Stimulated activated naive CD8-positive, alpha-beta T cell treated with anti-CD3 and anti-CD28 coated beads, Interleukin-15, amount 100 ng/mL, for 72 hours (primary cell): Measurements from ENCODE around the gene CDH2.

ENCODE experiments used
- ATAC-seq: fragments of 150-1000 bp; cut with Tn5 transposase; 2 replicates; pipeline ENCODE4 v1.10.0; 2021; ENCODE audit warnings: mild to moderate bottlenecking, moderate library complexity
- DNase-seq, 2 donors: peaks; one replicate each; pipeline ENCODE4 v3.0.0; 2021 to 2022
- H3K27ac Mint-ChIP-seq, 2 donors: one replicate each; pipeline ENCODE4 v1.8.0; 2022; ENCODE audit warnings: mild to moderate bottlenecking in 2 of 2, mixed read lengths in 2 of 2, moderate library complexity in 2 of 2
- H3K27me3 Mint-ChIP-seq: one replicate; pipeline ENCODE4 v1.8.0; 2022; ENCODE audit warnings: mixed read lengths
- H3K4me1 Mint-ChIP-seq: one replicate; pipeline ENCODE4 v1.8.0; 2022; ENCODE audit warnings: mild to moderate bottlenecking, mixed read lengths
- H3K4me3 Mint-ChIP-seq, 2 donors: one replicate each; pipeline ENCODE4 v1.8.0; 2022; ENCODE audit warnings: mild to moderate bottlenecking in 2 of 2, mixed read lengths in 2 of 2, moderate library complexity in 1 of 2
- H3K9me3 Mint-ChIP-seq, 2 donors: one replicate each; pipeline ENCODE4 v1.8.0; 2022; ENCODE audit warnings: mixed read lengths in 2 of 2

The CDH2 gene

DNA sequence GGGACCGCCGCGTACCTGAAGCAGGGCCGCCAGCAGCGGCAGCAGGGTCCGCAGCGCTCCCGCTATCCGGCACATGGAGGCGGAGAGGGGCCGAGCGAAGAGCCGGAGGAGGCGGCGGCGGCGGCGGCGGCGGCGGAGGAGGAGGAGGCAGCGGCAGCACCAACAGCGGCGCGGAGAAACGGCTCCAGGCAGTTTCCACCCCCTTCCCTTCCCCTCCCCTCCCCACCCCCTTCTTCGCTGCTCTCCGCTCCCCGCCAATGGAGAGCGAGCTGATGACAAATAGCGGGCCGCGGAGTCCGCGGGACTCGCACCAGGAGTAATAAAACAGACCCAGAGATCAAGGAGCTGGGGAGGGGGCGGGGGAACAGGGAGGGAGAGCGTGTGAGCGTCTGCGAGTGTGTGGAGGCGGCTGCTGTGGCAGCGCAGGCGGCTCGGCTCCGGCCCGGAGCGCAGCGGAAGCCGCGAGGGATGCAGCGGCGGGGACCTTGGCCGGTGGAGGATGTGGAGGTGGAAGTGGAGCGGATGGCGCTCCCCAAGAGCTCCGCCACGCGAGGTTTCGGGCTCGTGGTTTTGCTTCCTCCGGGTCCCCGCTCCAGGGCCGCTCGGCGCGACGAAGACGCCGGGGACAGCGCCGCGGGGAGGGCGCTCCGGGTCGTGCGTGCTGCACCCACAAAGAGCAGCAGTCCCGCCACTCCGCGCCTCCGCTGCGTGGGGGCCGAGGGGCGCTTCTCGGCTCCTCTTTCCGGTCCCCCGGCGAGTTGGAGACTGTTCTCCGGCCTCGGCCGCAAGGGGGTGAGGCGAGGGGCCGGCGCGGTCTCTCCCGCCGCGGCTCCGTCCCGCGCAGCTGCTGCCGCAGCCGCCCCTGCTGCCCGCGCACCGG lies at the start of gene CDH2:
CDH2 (minus strand) TSS at position 183 of the 880 bp plus-strand sequence; CDS start at position 75, 108 bp downstream.
- Mint-ChIP-seq H3K9me3 (peaks cover 0 to 6% of the 10 kb centered on the region in 2 donors), H3K4me1 (peaks cover 25% of the 10 kb centered on the region), H3K27me3 (peaks cover 49% of the 10 kb centered on the region), H3K4me3 (peak within 1 kb of the TSS; percentile 77 to 82), H3K27ac (no peak within 1 kb of the TSS)
- DNase-seq = peak in 1 of 2 donors; percentile 21
- peak; percentile 74 for ATAC-seq

DNA sequence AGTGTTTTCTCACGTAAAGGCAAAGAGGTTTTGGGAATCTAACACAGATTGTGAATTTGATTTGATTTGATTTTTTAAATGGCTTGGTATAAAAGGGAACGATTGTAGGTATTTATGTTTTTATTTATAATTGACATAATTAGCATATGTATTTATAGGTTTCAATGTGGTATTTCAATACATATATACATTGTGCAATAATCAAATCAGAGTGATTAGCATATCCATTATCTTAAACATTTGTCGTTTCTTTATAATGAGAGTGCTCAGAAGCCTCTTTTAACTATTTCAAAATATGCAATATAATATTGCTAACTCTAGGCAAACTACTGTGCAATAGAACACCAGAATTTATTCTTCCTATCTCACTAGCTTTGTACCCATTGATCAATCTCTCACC lies 35.1 kb upstream of the CDH2 start:
- H3K4me3 Mint-ChIP-seq = no peak overlapping the region

DNA sequence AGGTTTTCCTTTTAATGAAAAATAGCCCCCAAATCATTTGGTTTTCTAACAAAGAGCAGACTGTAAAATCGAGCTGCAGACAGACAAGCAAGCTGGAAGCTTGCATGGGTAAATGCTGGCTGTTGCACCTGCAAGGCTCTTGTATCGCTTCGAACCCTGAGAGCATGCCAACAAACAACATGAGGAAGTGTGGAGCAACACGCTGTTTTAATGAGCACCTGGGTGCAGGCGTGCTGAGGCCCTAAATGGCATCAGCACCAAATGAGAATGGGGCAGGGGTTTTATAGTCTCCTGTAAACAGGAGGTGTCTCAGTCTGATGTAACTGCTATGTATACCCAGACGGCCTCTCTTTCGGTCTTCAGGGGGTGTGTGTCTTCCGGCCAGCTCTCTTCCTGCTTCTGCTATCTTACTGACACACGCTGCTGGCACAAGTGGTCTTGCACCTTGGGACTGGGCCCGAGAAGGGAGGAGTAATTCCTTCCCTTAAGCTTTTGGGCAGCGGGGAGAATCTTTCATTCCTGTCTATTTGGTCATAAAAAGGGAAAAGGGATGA lies 31.9 kb upstream of the CDH2 start:
- no peaks in the 10 kb centered on the region for H3K27me3 Mint-ChIP-seq
- peaks cover 13 to 17% of the 10 kb centered on the region in 2 donors for H3K9me3 Mint-ChIP-seq
- no peak for ATAC-seq
- H3K4me3 Mint-ChIP-seq = no peak overlapping the region
- H3K4me1 Mint-ChIP-seq = no peaks in the 10 kb centered on the region
- no peak for DNase-seq
- H3K27ac Mint-ChIP-seq = no peak overlapping the region

More for the DNA sequence above, 35.1 kb upstream of the CDH2 start:
- no peak for DNase-seq
- Mint-ChIP-seq H3K27me3 (no peaks in the 10 kb centered on the region), H3K9me3 (peaks cover 8 to 12% of the 10 kb centered on the region in 2 donors), H3K27ac (no peak overlapping the region), H3K4me1 (no peaks in the 10 kb centered on the region)
- no peak for ATAC-seq

DNA sequence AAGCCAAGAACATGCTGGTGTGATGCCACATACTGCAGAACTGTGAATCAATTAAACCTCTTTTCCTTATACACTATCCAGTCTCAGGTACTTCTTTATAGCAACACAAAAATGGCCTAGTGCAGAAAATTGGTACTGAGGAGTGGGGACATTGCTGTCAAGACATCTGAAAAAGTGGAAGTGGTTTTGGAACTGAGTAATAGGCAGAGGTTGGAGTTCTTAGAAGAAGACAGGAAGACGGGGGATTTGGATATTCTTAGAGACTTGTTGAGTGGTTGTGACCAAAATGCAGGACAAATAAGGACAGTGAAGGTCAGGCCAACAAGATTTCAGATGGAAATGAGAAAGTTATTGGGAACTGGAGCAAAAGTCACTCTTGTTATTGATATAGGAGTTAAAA lies 31.3 kb upstream of the CDH2 start:
- Mint-ChIP-seq H3K4me1 (no peaks in the 10 kb centered on the region), H3K4me3 (no peak overlapping the region), H3K27ac (no peak overlapping the region), H3K27me3 (no peaks in the 10 kb centered on the region), H3K9me3 (peaks cover 13 to 17% of the 10 kb centered on the region in 2 donors)
- ATAC-seq = no peak
- no peak for DNase-seq

DNA sequence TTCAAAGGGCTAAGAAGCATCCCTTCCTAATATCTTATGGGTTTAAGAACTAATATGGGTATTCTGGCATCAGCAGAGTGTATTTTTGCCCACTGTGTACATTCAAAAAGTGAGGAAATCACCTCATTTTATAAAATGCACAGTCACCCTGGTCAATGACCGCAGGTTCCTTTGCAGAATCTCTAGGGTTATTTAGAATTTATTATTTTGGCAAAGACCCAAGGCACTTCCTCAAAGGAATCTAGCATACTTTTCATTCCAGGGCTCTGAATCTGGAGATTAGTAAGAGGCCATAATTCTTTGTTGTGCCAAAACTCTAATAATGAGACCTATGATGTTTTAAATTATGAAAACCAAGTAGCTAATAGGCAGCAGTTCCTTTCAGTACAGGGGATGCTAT lies 27.2 kb upstream of the CDH2 start:
- Mint-ChIP-seq H3K4me1 (no peaks in the 10 kb centered on the region), H3K4me3 (no peak overlapping the region), H3K27me3 (no peaks in the 10 kb centered on the region), H3K9me3 (peaks cover 13 to 24% of the 10 kb centered on the region in 2 donors), H3K27ac (no peak overlapping the region)
- ATAC-seq (no peak), DNase-seq (no peak)

DNA sequence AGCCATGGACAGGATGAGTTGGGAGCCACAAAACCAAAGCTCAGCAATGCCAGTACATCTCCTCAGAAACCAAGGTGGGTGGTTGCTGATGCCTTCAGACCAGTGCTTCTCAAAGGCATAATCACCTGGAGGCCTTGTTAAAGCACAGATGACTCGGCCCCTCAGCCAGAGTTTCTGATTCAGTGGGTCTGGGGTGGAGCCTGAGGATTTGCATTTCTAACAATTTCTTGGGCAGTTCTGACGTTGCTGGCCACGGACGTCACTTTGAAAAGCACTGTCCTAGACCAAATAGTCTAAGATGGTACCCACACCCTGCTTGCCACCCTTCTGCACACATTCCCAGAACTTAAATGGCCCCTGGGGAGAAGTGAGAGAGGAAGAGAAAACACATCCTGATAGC lies 24.1 kb upstream of the CDH2 start:
- Mint-ChIP-seq H3K4me3 (no peak overlapping the region), H3K9me3 (peaks cover 0 to 7% of the 10 kb centered on the region in 2 donors), H3K27me3 (no peaks in the 10 kb centered on the region), H3K27ac (no peak overlapping the region), H3K4me1 (no peaks in the 10 kb centered on the region)
- ATAC-seq (no peak), DNase-seq (no peak)

DNA sequence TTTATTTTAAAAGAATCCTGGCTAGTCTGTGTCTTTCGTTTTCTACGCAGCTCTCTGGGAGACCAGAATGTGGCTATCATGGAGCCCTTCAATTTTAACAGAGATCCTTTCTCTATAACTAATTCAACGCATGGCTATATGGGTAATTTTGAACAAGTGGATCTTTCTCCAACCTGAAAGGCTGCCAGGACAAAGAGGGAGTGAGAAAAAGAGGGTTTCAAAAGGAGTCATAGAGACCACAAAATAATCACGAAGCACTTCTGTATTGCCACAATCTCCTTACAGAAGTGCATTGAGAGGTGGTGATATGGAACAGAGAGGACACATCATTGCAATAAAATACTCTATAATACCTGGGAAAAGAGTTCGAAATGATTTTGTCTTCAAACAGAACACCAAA lies 21.7 kb upstream of the CDH2 start:
- H3K27me3 Mint-ChIP-seq = no peaks in the 10 kb centered on the region
- ATAC-seq (no peak), DNase-seq (no peak)
- H3K4me1 Mint-ChIP-seq = no peaks in the 10 kb centered on the region
- H3K27ac Mint-ChIP-seq = no peak overlapping the region
- H3K4me3 Mint-ChIP-seq = no peak overlapping the region
- H3K9me3 Mint-ChIP-seq = peaks cover 0 to 7% of the 10 kb centered on the region in 2 donors

DNA sequence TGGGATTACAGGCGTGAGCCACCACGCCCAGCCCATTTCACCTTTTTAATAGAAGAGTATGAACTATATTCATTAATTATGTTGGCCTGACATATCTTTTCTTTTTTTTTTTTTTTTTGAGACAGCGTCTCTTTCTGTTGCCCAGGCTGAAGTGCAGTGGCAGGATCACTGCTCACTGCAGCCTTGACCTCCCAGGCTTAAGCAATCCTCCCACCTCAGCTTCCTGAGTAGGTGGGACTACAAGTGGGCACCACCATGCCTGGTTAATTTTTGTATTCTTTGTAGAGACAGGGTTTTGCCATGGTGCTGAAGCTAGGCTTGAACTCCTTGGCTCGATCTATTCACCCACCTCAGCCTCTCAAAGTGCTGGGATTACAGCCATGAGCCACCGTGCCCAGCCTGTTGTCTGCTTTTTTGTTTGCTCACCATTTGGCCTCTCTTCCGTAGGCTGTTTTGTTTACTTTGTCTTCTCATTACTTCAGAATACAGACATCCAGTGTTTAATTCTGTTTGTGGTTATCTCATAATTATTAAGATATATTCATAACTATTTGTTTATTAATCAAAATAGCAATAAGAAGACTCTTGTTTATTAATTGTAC lies 16.3 kb upstream of the CDH2 start:
- DNase-seq = no peak
- H3K4me1 Mint-ChIP-seq = no peaks in the 10 kb centered on the region
- ATAC-seq = no peak
- H3K4me3 Mint-ChIP-seq = no peak overlapping the region
- no peak overlapping the region for H3K27ac Mint-ChIP-seq
- peaks cover 0 to 7% of the 10 kb centered on the region in 2 donors for H3K9me3 Mint-ChIP-seq
- no peaks in the 10 kb centered on the region for H3K27me3 Mint-ChIP-seq

DNA sequence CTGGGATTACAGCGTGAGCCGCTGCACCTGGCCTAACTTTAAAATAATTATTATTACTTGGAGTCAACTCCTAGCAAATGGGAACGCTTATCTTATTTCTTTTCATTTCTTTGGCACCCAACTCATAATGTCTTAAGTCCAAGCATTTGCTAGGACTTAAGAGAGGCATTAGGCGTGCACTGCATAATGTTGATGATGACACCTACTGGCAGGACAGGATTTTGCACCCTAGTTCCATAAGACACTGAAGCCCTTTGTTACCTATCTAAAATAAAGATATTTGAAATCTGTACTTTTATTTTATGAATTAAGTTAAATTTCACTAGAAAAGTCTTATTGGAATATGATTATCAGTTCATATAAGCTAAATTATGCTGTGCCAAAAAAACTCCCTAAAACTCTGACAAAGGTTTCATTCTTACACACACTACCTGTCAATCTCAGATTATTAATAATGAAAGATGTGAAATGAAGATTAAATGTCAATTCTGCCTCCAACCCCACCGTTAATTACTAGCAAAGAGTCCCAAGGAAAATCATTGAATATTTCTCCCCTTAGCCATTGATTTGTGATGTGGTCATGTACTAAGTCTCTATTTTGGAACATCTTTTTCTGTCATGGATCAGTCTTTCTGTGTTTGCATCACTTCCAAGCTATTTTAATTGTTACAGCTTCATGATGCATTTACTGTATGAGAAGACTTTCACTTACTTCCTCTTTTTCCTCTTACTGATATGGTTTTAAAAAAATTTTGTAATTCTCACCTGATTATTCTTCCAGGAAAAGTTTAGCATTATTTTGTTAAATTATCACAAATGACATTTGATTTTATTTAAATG lies 12.7 kb upstream of the CDH2 start:
- Mint-ChIP-seq H3K27me3 (no peaks in the 10 kb centered on the region), H3K4me1 (no peaks in the 10 kb centered on the region), H3K27ac (no peak overlapping the region), H3K9me3 (peaks cover 0 to 7% of the 10 kb centered on the region in 2 donors), H3K4me3 (no peak overlapping the region)
- no peak for ATAC-seq
- DNase-seq = no peak

DNA sequence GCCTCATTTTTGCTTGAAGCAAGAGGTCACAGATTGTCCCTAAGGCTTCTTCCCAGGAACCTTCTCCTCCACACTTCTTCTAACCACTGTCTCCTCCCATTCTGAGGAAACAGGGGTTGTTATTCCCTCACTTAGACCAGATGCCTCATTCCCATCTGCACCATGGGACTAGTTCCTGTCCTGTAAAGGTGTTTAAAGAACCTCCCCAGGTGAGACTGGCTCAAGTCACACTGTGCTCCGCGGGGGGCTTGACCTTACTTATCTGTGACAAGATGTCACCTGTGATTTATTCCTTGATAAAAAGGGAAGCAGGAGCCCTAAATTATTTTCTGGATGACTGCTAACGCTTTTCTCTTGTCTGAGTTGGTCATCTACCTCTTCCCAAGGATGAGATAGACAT lies 8.2 kb upstream of the CDH2 start:
- Mint-ChIP-seq H3K4me3 (no peak overlapping the region), H3K9me3 (peaks cover 0 to 7% of the 10 kb centered on the region in 2 donors), H3K27ac (no peak overlapping the region), H3K4me1 (no peaks in the 10 kb centered on the region), H3K27me3 (no peaks in the 10 kb centered on the region)
- ATAC-seq (no peak), DNase-seq (no peak)

DNA sequence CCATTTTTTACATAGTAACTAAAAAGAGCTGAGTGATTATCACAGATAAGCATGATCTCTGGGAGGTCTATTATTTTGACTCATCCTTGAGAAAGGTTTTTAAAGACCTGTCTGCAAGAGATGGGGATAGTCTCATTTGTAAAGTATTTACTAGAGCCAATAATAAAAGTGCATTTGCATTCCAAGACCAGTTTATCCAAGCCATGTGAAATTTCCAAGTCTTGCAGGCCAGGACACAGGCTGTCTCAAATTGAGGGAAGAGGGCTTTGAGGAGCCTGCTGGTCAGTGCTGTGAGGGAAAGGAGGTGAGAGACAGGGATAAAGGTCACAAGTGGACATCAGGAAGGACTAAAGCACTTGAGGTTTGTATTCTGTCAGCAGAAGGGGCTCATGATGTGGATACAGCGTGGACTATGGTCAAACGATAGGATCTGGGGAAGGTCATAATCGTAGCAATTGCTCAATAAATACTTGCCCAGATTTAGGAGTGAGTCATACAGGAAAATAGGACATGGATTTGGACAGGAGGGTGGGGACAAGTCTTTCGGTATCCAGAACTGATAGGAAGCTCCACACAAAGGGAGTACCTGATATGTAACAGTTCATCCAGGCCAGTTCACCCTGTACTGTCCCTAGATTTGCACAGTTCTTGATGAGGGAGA lies 6.6 kb upstream of the CDH2 start:
- Mint-ChIP-seq H3K9me3 (no peaks in the 10 kb centered on the region), H3K4me3 (no peak overlapping the region), H3K27ac (no peak overlapping the region), H3K27me3 (peaks cover 14% of the 10 kb centered on the region), H3K4me1 (peaks cover under 1% of the 10 kb centered on the region)
- no peak for DNase-seq
- ATAC-seq = no peak

DNA sequence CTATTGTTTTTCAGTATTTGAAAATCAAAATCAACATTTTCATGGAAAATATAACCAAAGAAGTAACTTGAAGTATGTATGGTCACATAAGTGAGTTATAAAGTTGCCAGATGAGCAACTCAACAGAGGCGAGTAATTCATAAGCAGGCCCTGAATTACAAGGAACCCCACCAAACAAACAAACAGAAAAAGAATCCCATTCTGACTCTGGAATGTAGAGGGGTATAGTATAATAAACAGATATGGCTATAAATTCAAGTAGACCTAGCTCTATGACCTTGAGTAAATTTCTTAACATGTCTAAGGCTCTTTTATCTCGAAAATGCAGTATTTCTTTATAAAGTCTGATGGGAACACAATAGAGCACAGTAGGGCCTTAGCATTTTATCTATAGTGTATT lies 4.7 kb upstream of the CDH2 start:
- Mint-ChIP-seq H3K9me3 (no peaks in the 10 kb centered on the region), H3K27me3 (peaks cover 24% of the 10 kb centered on the region), H3K4me3 (no peak overlapping the region), H3K27ac (no peak overlapping the region), H3K4me1 (peaks cover 6% of the 10 kb centered on the region)
- ATAC-seq = no peak
- no peak for DNase-seq

DNA sequence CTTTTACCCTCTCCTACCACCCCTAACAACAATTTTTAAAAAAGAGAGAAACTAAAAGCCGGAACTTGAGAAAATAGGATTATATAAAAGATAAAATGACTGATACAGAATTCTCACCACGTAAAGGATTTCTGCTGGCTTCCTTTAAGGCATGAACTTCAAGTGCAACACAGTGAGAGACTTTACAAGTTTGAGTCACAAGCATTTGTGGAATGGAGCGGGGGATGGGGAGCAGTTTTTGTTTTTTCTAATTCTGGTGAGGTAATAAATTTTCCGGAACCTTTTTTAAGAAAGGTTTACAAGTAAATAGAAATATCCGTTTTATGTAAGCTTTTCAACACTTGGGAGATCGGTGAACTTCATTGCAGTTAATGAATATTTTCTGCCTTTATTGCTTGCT lies 1.8 kb upstream of the CDH2 start:
- Mint-ChIP-seq H3K9me3 (peaks cover 0 to 6% of the 10 kb centered on the region in 2 donors), H3K4me3 (no peak overlapping the region), H3K27me3 (peaks cover 49% of the 10 kb centered on the region), H3K27ac (no peak overlapping the region), H3K4me1 (peaks cover 25% of the 10 kb centered on the region)
- DNase-seq = no peak
- no peak for ATAC-seq

DNA sequence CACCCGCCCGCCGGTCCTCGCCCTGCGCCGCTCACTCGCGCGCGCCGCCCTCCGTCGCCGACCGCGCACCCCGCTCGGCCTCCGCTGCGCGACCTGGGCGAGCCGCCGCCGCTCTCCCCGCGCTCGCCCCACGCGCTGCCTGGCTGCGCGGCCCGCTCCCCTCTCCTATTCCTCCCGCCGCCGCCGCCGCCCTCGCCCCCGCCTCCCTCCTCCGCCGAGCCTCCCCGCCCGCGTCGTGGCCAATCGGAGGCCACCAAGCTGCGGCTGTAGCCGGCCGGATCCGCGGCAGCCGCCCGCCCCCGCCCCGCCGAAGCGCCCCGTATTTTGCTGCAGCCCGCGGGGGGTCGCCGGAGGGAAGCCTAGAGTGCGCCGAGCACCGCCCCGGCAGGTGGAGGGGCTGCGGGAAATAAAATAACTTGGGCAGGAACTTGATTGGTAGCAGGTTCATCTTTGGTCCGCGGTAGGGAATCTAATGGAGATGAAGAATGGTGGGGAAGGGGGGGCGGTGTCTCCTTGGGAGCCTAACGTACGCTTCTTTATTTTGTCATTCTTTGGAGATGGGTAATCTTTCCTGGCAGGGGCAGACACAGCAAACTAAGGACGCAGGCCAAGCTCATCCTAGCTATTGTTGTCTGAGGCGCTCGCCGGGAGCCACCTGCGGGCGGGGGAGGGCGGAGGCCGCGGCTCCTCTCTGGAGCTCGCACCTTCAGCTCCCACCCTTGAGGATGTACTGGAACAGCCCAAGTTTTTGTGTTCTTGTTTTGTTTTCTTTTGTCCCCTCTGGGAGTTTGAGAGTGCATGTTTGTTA lies 1.1 kb upstream of the CDH2 start:
- peaks cover 49% of the 10 kb centered on the region for H3K27me3 Mint-ChIP-seq
- peaks cover 25% of the 10 kb centered on the region for H3K4me1 Mint-ChIP-seq
- ATAC-seq (peak; percentile 31), DNase-seq (no peak)
- H3K4me3 Mint-ChIP-seq = peak overlapping the region; percentile 56 to 58
- peaks cover 0 to 6% of the 10 kb centered on the region in 2 donors for H3K9me3 Mint-ChIP-seq
- H3K27ac Mint-ChIP-seq = peak overlapping the region in 1 of 2 donors; percentile 78
